Breast epithelium (tissue), 4 donors: ENCODE data around the gene NCOA6. TPM values are rescaled to one million over a fixed set of nuclear protein-coding genes. Genes with fewer than 3 reads are reported as not detected.

ENCODE experiments used
- DNase-seq, 2 donors: peaks; one replicate each; pipeline ENCODE4 v3.0.0-alpha.2; 2019; ENCODE audit warnings: low spot score in 2 of 2
- H3K27ac ChIP-seq, 2 donors: fragments of 200-600 bp; sonication (generic) in 1 of 2; one replicate each; pipeline ENCODE4 v1.5.1; 2016 to 2019; ENCODE audit warnings: mild to moderate bottlenecking in 1 of 2
- H3K27me3 ChIP-seq, 2 donors: fragments of 200-600 bp; sonication (generic) in 1 of 2; one replicate each; pipeline versions ENCODE4 v1.5.1 to v1.6.0; 2017 to 2019; ENCODE audit warnings: control low read depth in 1 of 2, mild to moderate bottlenecking in 1 of 2
- H3K36me3 ChIP-seq: fragments of 200-600 bp; one replicate; pipeline ENCODE4 v1.5.1; 2019
- H3K4me1 ChIP-seq, 2 donors: fragments of 200-600 bp; sonication (generic); one replicate each; pipeline ENCODE4 v1.5.1; 2016 to 2019; ENCODE audit warnings: control low read depth in 1 of 2
- H3K4me3 ChIP-seq, 3 donors: fragments of 200-600 bp; sonication (generic); 1 replicate in 2 of 3; 2 replicates in 1 of 3; pipeline ENCODE4 v1.5.1; 2016 to 2019; ENCODE audit warnings: mild to moderate bottlenecking in 3 of 3, moderate library complexity in 2 of 3
- H3K9me3 ChIP-seq, 2 donors: fragments of 200-600 bp; sonication (generic) in 1 of 2; one replicate each; pipeline ENCODE4 v1.5.1; 2016 to 2019; ENCODE audit warnings: control low read depth in 1 of 2
- POLR2A ChIP-seq: fragments of 450-650 bp; IDR thresholded peaks from one replicate; pipeline ENCODE4 v1.6.1; 2016; ENCODE audit warnings: antibody characterized with exemption, mild to moderate bottlenecking, moderate library complexity
- POLR2AphosphoS5 ChIP-seq, 3 donors: sonication (generic); formaldehyde crosslinking; IDR thresholded peaks; one replicate each; pipeline ENCODE4 v1.6.1; 2017; ENCODE audit warnings: antibody characterized with exemption in 3 of 3
- intact Hi-C: fragments of 100-400 bp; cut with DNase I; formaldehyde crosslinking; loops from one replicate; pipeline ENCODE4 v1.15.1; 2023; ENCODE audit warnings: low total_unique reads
- total RNA-seq, 3 donors: library from RNA; depleted of rRNA; stranded (reverse); fragments of >200 nt; gene quantifications; one replicate each; pipeline ENCODE4 v1.1.0, GENCODE V29; 2016
- TF ChIP-seq, protein P1 (sequence below), 3 donors: fragments of 450-650 bp; IDR thresholded peaks; one replicate each; pipeline ENCODE4 v1.5.1; 2016 to 2017; ENCODE audit warnings: antibody characterized with exemption in 3 of 3, mild to moderate bottlenecking in 3 of 3, moderate library complexity in 3 of 3

NCOA6 gene
- total RNA-seq, 3 donors from 2014 or later, result 20.0 to 20.6 (median 20.3) TPM

DNA sequence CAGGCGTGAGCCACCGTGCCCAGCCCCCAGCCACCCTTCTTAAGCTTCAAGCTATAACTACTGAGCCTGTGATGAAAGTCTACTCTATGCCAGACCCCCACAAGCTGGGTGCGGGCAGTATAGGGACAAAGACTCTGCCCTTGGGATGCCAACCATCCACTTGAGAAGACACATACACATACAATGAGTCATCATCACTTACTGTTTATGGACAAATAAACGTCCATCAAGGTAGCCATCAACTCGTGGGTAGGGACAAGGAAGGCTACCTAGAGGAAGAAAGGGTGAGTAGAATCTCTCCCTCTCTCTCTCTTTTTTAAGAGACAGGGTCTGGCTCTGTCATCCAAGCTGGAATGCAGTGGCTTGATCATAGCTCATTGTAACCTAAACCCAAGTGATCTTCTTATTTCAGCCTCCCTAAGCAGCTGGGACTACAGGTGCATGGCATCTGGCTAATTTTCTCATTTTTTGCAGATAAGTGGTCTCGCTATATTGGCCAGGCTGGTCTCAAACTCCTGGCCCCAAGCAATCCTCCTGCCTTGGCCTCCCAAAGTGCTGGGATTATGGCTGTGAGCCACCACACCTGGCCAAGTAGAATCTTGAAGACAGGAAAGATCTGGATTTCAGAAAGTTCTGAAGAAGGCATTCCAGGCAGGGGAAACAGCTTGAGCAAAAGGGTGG, 123.9 kb downstream of the NCOA6 start:
- H3K4me3 ChIP-seq, result no peak overlapping the region
- H3K36me3 ChIP-seq, result no peaks in the 10 kb centered on the region
- TF ChIP-seq, protein P1, sequence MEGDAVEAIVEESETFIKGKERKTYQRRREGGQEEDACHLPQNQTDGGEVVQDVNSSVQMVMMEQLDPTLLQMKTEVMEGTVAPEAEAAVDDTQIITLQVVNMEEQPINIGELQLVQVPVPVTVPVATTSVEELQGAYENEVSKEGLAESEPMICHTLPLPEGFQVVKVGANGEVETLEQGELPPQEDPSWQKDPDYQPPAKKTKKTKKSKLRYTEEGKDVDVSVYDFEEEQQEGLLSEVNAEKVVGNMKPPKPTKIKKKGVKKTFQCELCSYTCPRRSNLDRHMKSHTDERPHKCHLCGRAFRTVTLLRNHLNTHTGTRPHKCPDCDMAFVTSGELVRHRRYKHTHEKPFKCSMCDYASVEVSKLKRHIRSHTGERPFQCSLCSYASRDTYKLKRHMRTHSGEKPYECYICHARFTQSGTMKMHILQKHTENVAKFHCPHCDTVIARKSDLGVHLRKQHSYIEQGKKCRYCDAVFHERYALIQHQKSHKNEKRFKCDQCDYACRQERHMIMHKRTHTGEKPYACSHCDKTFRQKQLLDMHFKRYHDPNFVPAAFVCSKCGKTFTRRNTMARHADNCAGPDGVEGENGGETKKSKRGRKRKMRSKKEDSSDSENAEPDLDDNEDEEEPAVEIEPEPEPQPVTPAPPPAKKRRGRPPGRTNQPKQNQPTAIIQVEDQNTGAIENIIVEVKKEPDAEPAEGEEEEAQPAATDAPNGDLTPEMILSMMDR (IDR thresholded peaks at IDR 0.05), result no peak
- no peak for TF ChIP-seq POLR2A
- TF ChIP-seq POLR2AphosphoS5 (IDR thresholded peaks at IDR 0.05), result no peak
- peaks cover 0 to 2% of the 10 kb centered on the region in 2 donors for H3K4me1 ChIP-seq
- no peaks in the 10 kb centered on the region for H3K27me3 ChIP-seq
- DNase-seq, result no peak
- no peaks in the 10 kb centered on the region for H3K9me3 ChIP-seq
- no peak overlapping the region for H3K27ac ChIP-seq
- intact Hi-C loops, result loop anchor here (10.0 kb wide), 1 partner anchor 167 kb away; no protein-coding TSS in a partner anchor

DNA sequence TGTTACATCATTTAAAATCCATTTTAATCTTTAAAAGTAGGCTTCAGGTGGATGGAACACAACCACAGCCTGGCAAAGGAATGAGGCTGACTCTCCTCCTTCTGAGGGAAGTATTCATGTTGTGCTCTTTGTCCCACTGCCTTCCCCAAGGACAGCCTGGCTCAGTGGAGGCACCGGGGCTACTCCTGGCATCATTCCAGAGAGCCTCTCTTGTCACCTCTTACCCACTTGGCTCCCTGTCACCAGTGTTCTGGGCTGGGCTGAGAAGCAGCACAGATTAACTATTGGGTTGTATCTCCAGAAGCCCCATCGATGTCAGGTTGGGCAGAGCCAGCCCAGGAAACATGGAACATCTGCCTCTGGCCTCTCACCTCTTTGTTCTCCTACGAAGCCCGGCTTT, 132.0 kb downstream of the NCOA6 start:
- Histone ChIP-seq H3K36me3 (no peaks in the 10 kb centered on the region), H3K9me3 (no peaks in the 10 kb centered on the region), H3K4me1 (no peaks in the 10 kb centered on the region), H3K4me3 (no peak overlapping the region), H3K27me3 (no peaks in the 10 kb centered on the region), H3K27ac (no peak overlapping the region)
- intact Hi-C loops, result no loop called here
- TF ChIP-seq POLR2A (no peak), POLR2AphosphoS5 (IDR thresholded peaks at IDR 0.05) (no peak)
- TF ChIP-seq, protein P1 (IDR thresholded peaks at IDR 0.05), result no peak
- DNase-seq, result no peak

DNA sequence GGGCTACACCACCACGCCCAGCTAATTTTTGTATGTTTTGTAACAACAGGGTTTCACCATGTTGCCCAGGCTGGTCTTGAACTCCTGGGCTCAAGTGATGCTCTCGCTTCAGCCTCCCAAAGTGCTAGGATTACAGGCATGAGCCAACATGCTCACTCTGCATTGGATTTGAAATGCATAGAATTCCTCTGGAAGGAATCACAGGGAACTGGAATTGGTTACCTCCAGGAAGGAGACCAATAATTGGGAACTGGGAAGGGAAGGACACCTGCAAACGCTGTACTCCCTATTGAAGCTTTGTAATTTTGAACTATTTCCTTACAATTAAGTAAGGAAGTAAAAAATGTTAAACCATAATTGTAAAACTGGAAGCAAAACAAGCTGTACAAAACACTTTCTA, 133.6 kb downstream of the NCOA6 start:
- DNase-seq, result no peak
- no peak for TF ChIP-seq POLR2AphosphoS5 (IDR thresholded peaks at IDR 0.05)
- no peak for TF ChIP-seq POLR2A
- TF ChIP-seq, protein P1 (IDR thresholded peaks at IDR 0.05), result no peak

DNA sequence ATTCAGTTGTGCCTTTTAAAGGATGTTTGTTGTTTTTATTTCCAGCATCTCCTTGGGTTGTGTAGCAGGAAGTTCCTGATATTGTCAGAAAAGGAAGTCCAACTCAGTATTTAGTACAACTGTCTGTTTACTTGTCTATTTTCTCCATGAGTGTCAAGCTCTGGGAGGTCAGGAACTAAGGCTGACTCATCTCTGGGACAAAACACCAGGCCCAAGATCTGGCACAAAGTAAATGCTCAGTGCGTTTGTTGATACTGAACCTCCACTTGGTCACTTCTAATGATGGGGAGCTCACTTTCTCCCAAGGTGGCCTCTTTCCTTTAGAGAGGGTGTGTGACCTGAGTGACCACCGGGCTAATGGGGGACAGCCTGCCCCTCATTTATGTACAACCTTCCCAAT, 136.0 kb downstream of the NCOA6 start:
- DNase-seq, result no peak
- H3K9me3 ChIP-seq, result no peaks in the 10 kb centered on the region
- H3K27ac ChIP-seq, result peak overlapping the region in 1 of 2 donors; percentile 7
- no peak overlapping the region for H3K4me3 ChIP-seq
- H3K27me3 ChIP-seq, result no peaks in the 10 kb centered on the region
- TF ChIP-seq POLR2A (no peak), POLR2AphosphoS5 (IDR thresholded peaks at IDR 0.05) (no peak)
- TF ChIP-seq, protein P1 (IDR thresholded peaks at IDR 0.05), result no peak
- H3K36me3 ChIP-seq, result no peaks in the 10 kb centered on the region
- intact Hi-C loops, result no loop called here
- H3K4me1 ChIP-seq, result no peaks in the 10 kb centered on the region

More for the DNA sequence above, 133.6 kb downstream of the NCOA6 start:
- H3K9me3 ChIP-seq, result no peaks in the 10 kb centered on the region
- no peaks in the 10 kb centered on the region for H3K36me3 ChIP-seq
- intact Hi-C loops, result no loop called here
- H3K4me1 ChIP-seq, result no peaks in the 10 kb centered on the region
- H3K27me3 ChIP-seq, result no peaks in the 10 kb centered on the region
- H3K4me3 ChIP-seq, result no peak overlapping the region
- H3K27ac ChIP-seq, result no peak overlapping the region

DNA sequence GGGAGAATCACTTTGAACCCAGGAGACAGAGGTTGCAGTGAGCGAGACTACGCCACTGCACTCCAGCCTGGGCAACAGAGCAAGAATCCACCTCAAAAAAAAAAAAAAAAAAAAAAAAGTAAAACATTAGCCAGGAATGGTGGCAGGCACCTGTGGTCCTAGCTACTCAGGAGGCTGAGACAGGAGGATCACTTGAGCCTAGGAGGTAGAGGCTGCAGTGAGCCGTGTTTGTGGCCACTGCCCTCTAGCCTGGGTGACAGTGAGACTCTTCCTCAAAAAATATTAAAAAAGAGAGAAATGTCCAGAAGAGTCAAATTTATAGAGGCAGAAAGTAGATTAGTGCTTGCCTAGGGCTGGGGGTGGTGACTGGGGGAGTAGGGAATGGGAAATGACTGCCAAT, 141.8 kb downstream of the NCOA6 start:
- Histone ChIP-seq H3K9me3 (no peaks in the 10 kb centered on the region), H3K36me3 (no peaks in the 10 kb centered on the region), H3K4me1 (no peaks in the 10 kb centered on the region), H3K27me3 (no peaks in the 10 kb centered on the region), H3K27ac (no peak overlapping the region), H3K4me3 (no peak overlapping the region)
- intact Hi-C loops, result no loop called here
- TF ChIP-seq POLR2AphosphoS5 (IDR thresholded peaks at IDR 0.05) (no peak), POLR2A (no peak)
- TF ChIP-seq, protein P1 (IDR thresholded peaks at IDR 0.05), result no peak
- DNase-seq, result no peak
